ENCODE measurements around the gene TLCD1. TPM values are rescaled to one million over a fixed set of nuclear protein-coding genes. Genes with fewer than 3 reads are reported as not detected.

Gene TLCD1
- total and polyA plus RNA-seq, 2 of the 8 experiments (the other 6 are each of a cell fraction or from before 2014, with no cell fraction given) = 40.7 to 128 TPM

- Histone ChIP-seq H4K91ac (replicated peaks; ENCODE audit: insufficient read length, low read length) (peak overlapping the region; percentile 0), H3K27ac (ENCODE audit: low read depth, low read length) (peak overlapping the region; percentile 98), H2BK20ac (ENCODE audit: low read length) (0 out of 2 replicates have a peak overlapping the region, but pooled peaks have one; percentile 0), H3K4ac (replicated peaks; ENCODE audit: insufficient read length, low read depth, low read length) (no peak overlapping the region), H2BK15ac (ENCODE audit: low read length) (peak overlapping the region; percentile 31; the same call in 1 of the 2 replicates), H3K4me3 (ENCODE audit: extremely low read depth in 1 of 4, insufficient read depth in 2 of 4, low read depth in 3 of 4, low read length in 4 of 4) (peak overlapping the region in 3 of 4 experiments; percentile 97 to 99 (median 98); a peak in 4 of 8 replicates), H2AFZ (ENCODE audit: low read length) (no peak overlapping the region), H2BK5ac (ENCODE audit: low read depth, low read length) (peak overlapping the region; percentile 99), H3K79me1 (ENCODE audit: low read depth, low read length) (peaks cover 14% of the 10 kb centered on the region), H3K4me2 (ENCODE audit: insufficient read depth in 1 of 2, low read depth in 2 of 2, low read length in 2 of 2) (peak overlapping the region; percentile 92 to 93), H3K36me3 (ENCODE audit: control insufficient read depth in 2 of 4, insufficient read depth in 4 of 4, low read length in 3 of 4) (peaks cover 30 to 53% (median 33%) of the 10 kb centered on the region in 4 experiments), H3K79me2 (ENCODE audit: control insufficient read depth in 1 of 2, insufficient read depth in 2 of 2, low read length in 2 of 2) (peaks cover 19 to 44% of the 10 kb centered on the region in 2 experiments), H3K27me3 (replicated peaks in 1 of 4; ENCODE audit: control insufficient read depth in 3 of 4, extremely low read depth in 1 of 4, insufficient read depth in 3 of 4, low read length in 3 of 4) (no peaks in the 10 kb centered on the region), H3K23me2 (ENCODE audit: low read depth, low read length) (peaks cover 23% of the 10 kb centered on the region), H3K56ac (replicated peaks; ENCODE audit: insufficient read length, low read depth, low read length) (no peak overlapping the region), H3K9me3 (ENCODE audit: insufficient read depth in 2 of 2, low read depth in 1 of 2, low read length in 1 of 2) (no peaks in the 10 kb centered on the region), H2AK5ac (ENCODE audit: low read depth, low read length) (no peak overlapping the region), H3K18ac (ENCODE audit: extremely low read depth, low read length) (peak overlapping the region; percentile 41), H4K8ac (ENCODE audit: extremely low read depth, insufficient read depth, low read length) (peak overlapping the region; percentile 58), H4K5ac (ENCODE audit: insufficient read length, low read depth, low read length) (peak overlapping the region; percentile 22), H3K4me1 (replicated peaks in 1 of 4; ENCODE audit: control insufficient read depth in 3 of 4, insufficient read depth in 4 of 4, low read length in 3 of 4) (peaks cover 0 to 30% (median 25%) of the 10 kb centered on the region in 4 experiments; a peak in 6 of 7 replicates), H2BK120ac (replicated peaks; ENCODE audit: low read depth, low read length) (no peak overlapping the region), H3K9ac (replicated peaks in 1 of 4; ENCODE audit: extremely low read depth in 1 of 4, low read depth in 3 of 4, low read length in 3 of 4) (peak overlapping the region in 2 of 4 experiments; percentile 48 to 98; a peak in 4 of 7 replicates), H2BK12ac (ENCODE audit: low read depth, low read length) (peak overlapping the region; percentile 32; the same call in 1 of the 2 replicates), H4K20me1 (replicated peaks in 1 of 2; ENCODE audit: control insufficient read depth in 1 of 2, insufficient read depth in 2 of 2, low read length in 2 of 2) (peaks cover 30 to 34% of the 10 kb centered on the region in 2 experiments), H3K14ac (ENCODE audit: insufficient read length) (no peak overlapping the region), H3K23ac (ENCODE audit: insufficient read length) (no peak overlapping the region)
- DNase-seq (ENCODE audit: low read depth in 1 of 2, low spot score in 2 of 2) = no peak
- POLR2A ChIA-PET (ENCODE audit: partially characterized antibody) = interaction anchor here (0.8 to 15.3 kb wide), 17 partner anchors 7 to 166 kb away, joined by 3 to 813 read pairs (median 5); partner anchors contain the start of genes FAM222B, FLOT2, NEK8 and PROCA1
- WGBS, 2 experiments (ENCODE audit: extremely low coverage in 1 of 2, insufficient coverage in 1 of 2, insufficient read length in 1 of 2, insufficient replicate concordance in 2 of 2, low coverage in 1 of 2, low lambda C conversion rate in 2 of 2, missing lambda C conversion rate in 1 of 2) = 86% methylated on average over 7 of the region's 7 CpGs; no CpG with 5 or more reads in 1 of the 2 experiments
- no peak for FAIRE-seq
- CTCF ChIA-PET (ENCODE audit: partially characterized antibody) = interaction anchor here (0.8 to 11.7 kb wide), 10 partner anchors 16 to 163 kb away, joined by 3 to 316 read pairs (median 3); partner anchors contain the start of genes FLOT2, NEK8, RPL23A and TLCD1
- TF ChIP-seq CTCF (IDR thresholded peaks at IDR 0.05; ENCODE audit: control extremely low read depth in 1 of 3, insufficient read depth in 1 of 3, low read depth in 1 of 3, low read length in 3 of 3) (0 out of 4 replicates have a peak, but pooled peaks of 1 of the 3 experiments have one; percentile 1), NRF1 (IDR thresholded peaks at IDR 0.05; ENCODE audit: low read depth, low read length) (no peak), TCF12 (IDR thresholded peaks at IDR 0.05; ENCODE audit: low read depth, low read length) (no peak), ASH2L (IDR thresholded peaks at IDR 0.05; ENCODE audit: low read length) (peak; percentile 59), CBX5 (IDR thresholded peaks at IDR 0.05; ENCODE audit: low read depth, low read length) (no peak), RBBP5 (IDR thresholded peaks at IDR 0.05; ENCODE audit: borderline replicate concordance, low read depth, low read length) (peak; percentile 59; the same call in 1 of the 2 replicates)
- TF ChIP-seq, protein P1, sequence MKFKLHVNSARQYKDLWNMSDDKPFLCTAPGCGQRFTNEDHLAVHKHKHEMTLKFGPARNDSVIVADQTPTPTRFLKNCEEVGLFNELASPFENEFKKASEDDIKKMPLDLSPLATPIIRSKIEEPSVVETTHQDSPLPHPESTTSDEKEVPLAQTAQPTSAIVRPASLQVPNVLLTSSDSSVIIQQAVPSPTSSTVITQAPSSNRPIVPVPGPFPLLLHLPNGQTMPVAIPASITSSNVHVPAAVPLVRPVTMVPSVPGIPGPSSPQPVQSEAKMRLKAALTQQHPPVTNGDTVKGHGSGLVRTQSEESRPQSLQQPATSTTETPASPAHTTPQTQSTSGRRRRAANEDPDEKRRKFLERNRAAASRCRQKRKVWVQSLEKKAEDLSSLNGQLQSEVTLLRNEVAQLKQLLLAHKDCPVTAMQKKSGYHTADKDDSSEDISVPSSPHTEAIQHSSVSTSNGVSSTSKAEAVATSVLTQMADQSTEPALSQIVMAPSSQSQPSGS (IDR thresholded peaks at IDR 0.05; ENCODE audit: low read length) = no peak; the same call in 1 of the 2 replicates
These were observed 21.1 kb upstream of the TLCD1 start for GRCh38 chr17:28747051-28747691.
